ENCODE results near the gene DENND1B.

GRCh38 chr1:197664391-197664790 lies 110.9 kb downstream of the DENND1B start:
- TF ChIP-seq EZH2phosphoT487 (IDR thresholded peaks at IDR 0.05; ENCODE audit: low read length) (no peak), CTCF (IDR thresholded peaks at IDR 0.05; ENCODE audit: low read length) (no peak)

All from MM.1S (cell line).